Hematopoietic multipotent progenitor cell treated with erythropoietin and hydrocortisone succinate and interleukin-3 and kit ligand, for 4 days (in vitro differentiated cells): ENCODE measurements around the gene SLC25A5.
"Not testable (repeated sequence)": the region's sequence is repeated elsewhere in the genome, so short reads cannot be mapped to it uniquely, and the experiment has no call there.

Source experiments
- DNase-seq: peaks from one replicate; pipeline ENCODE4 v3.0.0-alpha.2; 2015

The SLC25A5 gene

DNA sequence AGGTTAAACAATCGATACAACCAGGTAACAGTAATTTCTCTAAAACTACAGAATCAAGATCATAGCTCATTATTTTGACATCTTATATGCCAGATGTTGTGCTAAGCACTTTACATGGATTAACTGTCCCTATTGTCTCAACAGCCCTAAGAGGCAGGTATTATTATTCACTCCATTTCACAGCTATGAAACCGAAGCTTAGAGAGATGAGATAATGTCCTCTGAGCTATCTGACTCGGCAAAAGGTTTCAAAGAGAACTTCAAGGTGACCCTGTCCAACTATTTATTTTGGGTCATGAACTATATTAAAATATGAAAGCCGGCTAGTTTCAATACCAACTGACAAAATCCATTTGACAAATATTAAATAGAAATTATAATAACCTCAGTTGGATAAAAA is 10.3 kb downstream of the SLC25A5 start:
- no peak for DNase-seq

DNA sequence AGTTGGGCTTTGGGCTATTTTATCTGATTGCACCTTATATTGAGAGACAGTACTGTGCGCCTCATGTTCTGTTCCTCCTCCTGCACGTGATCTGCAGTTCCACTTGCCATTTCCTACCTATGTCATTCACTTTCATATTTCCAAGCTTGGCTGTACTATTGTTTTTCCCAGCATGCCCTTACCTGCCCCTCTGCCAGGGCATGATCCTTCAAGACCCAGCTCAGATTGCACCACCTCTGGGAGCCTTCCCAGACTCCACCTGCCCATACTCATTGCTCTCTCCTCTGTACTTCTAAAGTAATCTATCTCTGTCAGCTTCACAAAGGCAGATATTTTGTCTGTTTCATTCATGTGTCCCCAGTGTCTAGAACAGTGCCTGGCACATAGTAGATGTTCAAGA is 11.6 kb downstream of the SLC25A5 start:
- DNase-seq: no peak

DNA sequence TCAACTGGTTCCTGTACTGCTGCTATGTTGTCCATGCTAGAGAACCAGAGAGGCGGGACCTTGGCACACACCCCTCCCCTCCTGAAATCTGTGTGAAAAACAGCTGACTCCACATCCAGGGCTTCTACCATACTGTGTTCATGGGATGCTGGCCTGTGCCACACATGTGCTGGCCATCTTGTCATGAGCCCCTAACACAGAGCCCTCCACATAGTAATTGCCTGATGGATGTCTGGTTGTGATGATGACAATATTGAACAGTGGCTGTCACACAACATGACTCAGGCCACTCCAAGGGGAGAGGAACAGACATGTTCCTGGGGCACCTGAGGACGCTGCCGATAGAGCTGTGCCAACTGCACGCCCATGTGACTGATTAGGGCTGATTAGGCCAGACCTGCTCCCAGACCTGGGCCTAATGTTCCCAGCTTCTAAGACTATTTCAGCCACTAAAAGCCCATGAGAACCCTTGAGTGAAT is 13.1 kb downstream of the SLC25A5 start:
- peak; percentile 36 for DNase-seq

DNA sequence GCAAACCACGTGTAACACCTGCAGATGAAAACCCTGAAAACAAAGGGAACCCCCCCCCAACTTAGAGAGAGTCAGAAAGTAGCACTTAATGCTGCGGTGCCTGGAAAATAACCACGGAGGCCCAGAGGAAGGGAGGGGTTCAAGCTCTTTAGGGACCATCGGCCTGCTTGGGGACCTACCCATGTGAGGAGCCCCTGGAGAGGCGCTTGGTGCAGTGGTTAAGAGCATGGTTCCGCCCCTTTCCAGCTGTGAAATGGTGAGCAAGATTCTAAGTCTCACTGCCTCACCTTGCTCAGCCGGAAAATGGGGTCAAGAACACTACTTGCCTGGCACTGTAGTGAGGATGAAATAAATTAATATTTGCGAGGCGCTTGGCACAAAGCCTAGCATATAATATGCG is 13.8 kb downstream of the SLC25A5 start:
- DNase-seq: no peak

DNA sequence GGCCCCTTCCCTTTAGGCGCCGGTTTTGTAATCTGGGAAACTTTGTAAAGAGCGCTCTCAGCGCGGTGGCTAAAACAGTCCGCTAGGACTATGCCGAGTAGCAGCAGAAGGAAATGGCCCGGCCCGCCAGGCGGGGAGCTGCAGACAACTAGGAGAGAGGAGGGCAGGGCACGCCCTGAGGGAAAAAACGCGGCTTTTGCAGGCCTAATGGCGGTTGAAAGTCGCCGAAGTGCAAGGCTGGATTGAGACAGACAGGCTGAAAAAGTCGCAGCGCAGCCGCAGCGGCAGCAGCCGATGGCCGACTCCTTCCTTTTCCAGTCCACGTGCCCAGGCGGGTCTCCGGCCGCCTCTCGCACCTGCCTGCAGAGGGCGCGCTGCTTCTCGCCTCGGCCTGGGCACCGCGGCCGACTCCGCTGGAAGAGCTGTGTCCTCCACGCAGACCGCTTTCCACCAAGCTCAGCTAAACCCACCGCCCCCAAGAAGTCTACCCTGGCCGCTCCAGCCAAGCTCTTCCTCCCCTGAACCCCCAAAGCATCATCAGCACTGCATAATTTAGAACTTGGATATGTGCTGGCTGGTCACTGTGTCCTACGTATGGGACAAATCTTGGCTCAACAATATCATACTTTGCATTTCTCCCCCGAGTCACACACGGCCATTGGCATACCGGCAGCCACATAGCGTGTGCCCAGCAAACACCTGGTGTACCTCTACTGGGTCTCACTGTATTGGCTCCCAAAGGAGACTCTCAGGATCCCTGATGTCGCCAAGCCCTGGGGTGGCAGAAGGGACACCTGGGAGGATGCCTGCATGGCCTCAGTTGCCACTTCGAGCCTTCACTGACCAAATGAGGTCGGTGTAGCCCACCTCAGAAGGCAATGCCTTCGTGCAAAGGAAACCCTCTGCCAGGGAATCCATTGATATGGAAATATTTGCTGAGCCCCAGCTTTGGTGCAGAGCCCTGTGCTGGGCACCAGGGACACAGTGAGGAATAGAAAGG is 14.5 kb downstream of the SLC25A5 start:
- peak; percentile 83 for DNase-seq

DNA sequence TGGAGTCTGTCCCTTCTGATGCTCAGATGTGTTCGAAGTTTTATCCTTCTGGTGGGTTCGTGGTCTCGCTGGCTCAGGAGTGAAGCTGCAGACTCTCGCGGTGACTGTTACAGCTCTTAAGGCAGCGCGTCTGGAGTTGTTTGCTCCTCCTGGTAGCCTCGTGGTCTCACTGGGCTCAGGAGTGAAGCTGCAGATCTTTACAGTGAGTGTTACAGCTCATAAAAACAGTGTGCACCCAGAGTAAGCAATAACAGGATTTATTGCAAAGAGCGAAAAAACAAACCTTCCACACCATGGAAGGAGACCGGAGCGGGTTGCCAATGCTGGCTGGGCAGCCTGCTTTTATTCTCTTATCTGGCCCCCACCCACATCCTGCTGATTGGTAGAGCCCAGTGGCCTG is 18.5 kb downstream of the SLC25A5 start:
- no peak for DNase-seq

DNA sequence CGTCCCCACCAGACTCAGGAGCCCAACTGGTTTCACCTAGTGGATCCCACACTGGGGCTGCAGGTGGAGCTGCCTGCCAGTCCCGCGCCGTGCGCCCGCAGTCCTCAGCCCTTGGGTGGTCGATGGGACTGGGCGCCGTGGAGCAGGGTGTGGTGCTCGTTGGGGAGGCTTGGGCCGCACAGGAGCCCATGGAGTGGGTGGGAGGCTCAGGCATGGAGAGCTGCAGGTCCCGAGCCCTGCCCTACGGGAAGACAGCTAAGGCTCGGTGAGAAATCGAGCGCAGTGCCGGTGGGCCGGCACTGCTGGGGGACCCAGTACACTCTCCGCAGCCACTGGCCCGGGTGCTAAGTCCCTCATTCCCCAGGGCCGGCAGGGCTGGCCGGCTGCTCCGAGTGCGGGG is 19.5 kb downstream of the SLC25A5 start:
- not testable (repeated sequence) for DNase-seq

DNA sequence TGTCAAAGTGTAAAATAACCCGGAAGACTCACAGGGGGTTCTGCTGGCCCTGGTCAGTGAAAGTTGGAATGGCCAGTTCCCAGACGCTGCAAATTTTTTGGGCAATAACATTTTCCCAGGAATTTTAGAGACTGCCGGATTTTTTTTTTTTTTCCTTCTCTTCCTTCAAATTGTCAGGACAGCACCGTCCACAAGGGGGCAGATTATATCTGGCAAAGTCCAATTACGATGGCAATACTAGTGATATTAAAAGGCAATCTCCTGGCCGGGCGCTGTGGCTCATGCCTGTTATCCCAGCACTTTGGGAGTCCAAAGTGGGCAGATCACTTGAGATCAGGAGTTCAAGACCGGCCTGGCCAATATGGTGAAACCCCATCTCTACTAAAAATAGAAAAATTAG is 20.5 kb downstream of the SLC25A5 start:
- peak; percentile 59 for DNase-seq

DNA sequence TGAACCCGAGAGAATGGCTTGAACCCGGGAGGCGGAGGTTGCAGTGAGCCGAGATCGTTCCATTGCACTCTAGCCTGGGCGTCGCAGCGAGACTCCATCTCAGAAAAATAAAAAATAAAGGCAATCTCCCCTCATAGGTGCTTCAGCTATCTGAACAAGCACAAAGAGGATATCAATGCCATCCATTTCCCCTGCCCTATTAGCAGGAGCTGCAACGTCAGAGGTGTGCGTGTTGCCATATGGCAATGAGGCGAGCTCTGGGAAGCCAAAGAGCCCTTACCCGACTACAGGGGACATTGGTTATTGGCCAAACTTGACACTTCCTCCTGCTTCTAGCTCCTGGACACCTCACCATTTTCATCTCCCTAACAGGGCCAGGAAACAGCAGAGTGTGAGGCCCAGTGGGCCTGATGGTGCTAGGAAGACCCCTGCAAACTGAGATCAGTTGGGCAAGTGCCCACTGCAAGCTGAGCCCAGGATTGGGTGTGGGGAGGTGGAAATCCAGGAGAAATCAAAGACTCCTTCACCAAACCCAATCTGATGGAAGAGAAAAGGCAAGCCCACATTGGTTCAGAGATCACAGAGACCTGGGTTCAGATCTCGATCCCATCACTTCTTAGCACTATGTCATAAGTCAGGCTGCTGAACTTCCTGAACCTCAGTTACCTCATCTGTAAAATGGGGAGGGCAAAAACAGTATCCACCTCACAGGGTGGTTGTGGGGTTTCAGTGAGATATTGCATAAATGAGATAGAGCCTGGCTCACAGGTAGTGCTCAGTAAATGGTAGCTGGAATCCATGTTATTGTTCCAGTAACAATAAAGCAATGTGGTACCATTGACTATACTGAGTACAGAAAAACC is 21.2 kb downstream of the SLC25A5 start:
- no peak for DNase-seq

DNA sequence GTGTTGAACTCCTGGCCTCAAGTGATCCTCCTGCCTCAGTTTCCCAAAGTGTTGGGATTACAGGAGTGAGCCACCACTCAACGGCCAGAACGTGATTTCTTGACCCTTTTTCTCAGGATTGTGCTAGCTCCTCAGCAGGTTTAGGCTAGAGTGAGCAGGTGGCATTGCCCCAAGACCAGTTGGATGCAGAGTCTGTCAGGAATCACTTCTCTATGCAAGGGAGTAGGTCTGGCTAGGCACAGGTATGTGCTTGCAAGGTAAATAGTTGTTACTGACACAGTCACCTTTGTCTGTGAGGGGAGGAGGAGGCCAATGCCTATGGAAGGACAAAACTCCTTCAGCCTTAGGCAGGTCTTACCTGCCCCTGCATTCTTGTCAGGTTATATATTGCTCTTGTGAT is 24.2 kb downstream of the SLC25A5 start:
- DNase-seq: no peak

DNA sequence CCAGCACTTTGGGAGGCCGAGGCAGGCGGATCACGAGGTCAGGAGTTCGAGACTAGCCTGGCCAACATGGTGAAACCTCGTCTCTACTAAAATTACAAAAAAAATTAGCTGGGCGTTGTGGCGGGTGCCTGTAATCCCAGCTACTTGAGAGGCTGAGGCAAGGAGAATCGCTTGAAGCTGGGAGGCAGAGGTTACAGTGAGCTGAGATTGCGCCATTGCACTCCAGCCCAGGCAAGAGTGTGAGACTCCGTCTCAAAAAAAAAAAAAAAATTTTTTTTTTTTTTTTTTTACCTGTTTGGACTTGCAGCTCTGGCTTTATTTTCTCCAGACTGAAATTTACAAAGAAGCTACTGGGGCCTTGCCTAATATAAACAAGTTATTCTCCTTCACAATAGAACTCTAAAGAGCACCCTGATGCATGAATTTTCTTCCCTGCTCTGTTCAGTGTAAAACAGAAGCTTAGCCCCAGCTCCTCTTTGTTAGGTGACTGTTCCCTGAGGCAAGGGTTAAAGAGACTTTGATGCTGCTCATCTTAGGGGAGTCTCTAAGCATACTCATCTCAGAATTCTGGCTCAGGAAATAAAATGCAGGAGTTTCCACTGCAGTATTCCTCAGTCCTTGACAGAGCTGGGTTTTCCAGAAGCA is 25.7 kb downstream of the SLC25A5 start:
- not testable (repeated sequence) for DNase-seq

DNA sequence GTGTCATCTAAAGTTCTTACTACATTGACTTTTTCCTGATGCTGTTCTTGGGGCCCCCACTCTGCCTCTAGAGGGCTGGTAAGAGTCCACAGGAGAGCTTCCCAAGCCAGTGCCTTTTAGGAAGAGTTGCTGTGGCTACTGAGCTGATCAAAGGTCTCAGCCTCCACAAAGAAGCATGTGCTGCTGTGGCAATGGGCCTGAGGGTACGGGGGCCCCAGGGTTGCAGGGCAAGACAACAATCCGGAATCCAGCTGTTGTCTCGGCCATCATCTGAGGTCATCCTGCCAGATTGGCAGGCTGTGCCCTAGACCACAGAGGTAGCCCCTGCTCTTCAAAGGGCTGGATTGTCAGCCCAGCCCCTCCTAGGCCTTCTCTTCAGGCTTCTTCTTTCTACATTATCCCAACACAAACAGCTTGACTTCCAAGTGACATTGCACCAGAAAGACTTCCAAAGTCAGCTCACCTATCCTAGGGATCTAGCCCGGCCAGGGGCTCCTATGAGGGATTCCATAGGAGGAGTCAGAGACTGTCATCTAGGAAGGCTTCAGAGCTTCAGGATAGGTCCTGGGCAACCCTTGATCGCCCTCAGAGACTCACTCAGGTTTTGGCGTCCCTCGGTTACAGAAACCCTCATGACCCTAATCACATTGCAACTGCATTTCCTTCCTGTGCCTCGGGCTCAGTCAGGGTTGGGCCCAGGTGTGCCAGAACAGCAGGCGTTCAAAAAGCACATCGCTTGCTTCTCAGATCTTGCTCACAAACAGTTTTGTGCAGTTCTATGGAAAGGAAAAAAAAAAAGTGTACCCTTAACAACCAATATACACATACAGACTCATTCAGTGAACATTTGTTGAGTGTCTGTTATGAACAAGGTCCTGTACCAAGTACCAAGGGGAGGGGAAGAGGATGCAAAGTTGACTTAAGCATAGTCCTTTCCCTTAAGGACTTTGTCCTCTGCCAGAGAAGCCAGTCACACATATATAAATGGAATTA is 27.8 kb downstream of the SLC25A5 start:
- no peak for DNase-seq

DNA sequence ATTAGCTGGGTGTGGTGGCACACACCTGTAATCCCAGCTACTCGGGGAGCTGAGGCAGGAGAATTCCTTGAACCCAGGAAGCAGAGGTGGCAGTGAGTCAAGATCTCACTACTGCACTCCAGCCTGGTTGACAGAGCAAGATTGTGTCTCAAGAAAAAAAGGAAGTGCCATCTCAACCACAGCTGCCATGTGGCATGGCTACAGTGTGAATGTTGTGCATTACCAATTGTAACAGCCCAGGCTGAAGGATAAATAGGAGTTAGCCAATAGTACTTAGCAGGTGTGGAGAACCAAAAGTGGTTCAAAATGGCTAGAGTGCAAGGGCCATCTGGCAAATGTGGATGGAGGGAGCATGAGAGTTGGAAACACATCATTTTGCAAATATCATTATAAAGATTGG is 28.9 kb downstream of the SLC25A5 start:
- peak; percentile 72 for DNase-seq

DNA sequence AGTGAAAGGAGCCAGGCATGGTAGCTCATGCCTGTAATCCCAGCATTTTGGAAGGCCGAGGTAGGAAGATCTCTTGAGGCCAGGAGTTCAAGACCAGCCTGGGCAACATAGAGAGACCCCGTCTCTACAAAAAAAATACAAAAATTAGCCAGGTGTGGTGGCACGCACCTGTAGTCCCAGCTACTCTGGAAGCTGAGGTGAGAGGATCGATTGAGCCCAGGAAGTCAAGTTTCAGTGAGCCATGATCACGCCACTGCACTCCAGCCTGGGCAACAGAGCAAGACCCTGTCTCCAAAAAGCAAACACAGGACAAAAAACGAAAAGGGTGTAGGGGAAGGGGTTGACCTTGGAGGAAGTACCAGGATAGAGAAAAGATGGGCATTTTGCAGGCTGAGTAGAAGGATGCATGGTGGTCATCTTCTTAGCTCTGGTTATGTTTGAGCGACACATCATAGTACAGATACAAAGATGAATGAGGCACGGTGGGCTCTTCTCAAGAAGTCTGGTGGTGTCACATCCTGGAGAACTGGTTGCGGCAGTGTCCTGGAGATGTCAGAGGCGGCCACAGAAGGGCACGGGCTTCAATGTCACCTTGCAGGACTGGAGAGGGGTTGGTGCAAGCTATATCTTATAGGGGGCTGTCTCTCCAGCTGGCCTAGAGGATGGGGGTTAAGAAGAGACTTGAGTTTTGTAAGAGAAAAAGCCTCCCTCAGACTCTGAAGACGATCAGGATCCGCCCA is 32.0 kb downstream of the SLC25A5 start:
- DNase-seq: no peak

DNA sequence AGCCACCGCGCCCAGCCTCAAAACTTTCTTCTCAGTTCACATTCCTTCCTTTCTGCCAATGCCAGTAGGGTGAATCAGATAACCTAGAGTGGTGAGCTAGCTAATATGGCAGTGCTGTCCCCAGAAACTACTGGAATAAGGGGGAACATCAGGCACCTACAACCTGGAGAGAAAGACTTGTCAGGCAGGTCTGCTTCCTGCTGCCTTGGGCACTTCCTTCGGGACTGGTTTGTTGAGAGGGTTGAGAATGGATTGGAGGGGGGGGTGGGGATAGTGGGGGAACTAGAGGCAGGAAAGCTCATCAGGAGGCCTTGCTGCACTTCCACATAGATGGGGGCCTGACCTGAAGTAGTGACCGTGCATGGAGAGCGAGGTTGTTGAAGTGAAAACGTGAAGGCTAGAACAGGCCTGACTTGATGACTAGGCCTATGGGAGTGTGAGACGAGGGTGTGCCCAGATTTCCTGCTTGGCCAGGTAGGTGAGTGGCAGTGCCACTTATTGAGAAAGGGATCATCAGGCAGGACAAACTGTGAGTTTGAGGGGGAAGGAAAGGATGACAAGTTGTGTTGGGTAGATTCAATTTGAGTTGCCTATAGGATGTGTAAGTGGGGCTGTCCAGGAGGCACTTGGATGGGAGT is 33.4 kb downstream of the SLC25A5 start:
- DNase-seq: no peak

DNA sequence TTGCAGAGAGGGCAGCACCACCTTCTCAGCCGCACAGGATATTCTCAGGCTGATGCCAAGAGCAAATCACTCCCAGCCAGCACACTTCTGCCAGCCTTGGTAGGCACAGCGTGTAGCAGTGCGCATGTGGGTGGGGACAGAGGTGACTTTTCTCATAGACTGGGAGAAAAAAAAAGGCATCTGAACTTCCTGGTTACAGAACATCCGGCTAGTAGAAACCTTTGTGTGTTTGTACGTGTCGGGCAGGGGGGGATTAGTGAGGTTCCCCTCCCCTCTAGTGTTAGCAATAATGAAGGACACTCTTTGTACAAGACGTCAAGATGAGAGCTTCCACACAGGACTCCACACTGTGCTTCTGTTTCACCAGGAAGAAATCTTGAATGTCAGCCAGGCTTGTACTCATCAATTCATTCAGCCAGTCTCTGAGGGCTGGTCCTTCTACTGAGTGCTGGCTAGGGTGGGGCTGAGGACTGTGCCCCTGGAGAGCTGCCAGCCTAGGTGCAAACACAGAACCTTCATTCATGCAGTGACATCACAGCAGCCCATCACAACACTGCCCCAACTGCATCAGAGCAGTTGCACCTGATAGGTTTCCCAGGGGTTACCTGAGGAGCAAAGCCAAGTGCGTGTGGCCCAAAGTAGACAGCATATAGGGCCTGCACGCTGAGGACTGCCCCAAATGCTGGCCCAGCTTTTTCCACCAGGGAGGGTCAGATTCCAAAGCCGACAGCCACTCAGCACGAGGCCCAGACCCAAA is 34.7 kb downstream of the SLC25A5 start:
- no peak for DNase-seq

DNA sequence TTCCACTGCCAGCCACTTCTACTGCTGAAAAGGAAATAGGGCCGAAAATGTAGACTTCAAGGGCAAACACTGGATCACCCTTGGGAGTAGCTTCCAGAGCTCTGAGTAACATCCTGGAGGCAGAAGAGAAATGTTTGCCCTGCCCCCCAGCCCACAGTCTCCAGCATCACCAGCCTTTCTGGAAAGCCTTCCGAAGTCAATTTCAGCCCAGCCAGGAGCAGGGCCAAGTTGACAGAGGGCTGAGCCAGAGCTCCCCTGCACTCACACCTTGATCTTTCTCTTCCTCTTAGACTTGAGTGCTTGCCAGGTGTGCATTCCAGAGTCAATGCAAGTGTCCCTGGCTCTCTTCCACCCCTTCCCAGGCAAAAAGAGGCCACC is 35.2 kb downstream of the SLC25A5 start:
- no peak for DNase-seq

DNA sequence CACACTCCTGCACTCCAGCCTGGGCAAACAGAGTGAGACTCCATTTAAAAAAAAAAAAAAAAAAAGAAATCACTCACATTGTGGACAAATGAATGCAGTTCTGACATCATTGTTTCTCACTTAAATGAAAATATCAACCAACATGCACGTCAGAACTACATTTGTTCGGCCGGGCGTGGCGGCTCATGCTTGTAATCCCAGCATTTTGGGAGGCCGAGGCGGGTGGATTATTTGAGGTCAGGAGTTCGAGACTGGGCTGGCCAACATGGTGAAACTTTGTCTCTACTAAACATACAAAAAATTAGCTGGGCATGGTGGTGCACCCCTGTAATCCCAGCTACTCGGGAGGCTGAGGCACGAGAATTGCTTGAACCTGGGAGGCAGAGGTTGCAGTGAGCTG is 36.9 kb downstream of the SLC25A5 start:
- not testable (repeated sequence) for DNase-seq

DNA sequence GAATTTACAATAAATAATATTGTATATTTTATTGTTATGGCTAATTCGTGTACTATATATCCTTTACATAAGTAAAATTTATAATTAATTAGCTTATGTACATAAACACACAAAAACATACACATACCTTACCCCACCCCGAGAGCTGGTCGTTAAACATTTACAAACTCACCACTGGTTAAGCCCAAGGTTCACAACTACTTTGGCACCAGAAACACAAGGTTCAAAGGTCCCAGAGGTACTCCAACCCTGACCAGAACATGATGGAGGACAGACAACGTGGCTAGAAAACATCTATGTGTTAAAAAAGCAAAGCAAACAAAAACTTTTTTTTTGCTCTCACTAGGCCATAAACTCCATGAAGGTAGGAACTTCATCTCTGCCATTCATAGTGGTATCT is 37.7 kb downstream of the SLC25A5 start:
- DNase-seq: no peak

DNA sequence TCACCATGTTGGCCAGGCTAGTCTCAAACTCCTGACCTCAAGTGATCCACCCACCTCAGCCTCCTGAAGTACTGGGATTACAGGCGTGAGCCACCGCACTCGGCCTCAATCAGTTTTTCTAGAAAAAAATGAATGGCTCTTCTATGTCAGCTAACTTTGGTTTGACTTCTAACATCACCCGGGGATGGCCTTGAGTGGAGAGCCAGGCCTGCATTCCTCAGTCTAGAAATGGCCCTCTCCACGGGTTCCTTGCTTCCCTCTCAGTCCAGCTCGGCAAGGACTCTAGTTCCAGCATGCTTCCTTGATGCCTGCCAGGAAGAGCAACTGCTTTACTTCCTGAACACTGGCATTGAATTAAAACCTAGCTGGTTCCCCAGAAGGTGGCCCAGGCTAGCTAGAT is 39.0 kb downstream of the SLC25A5 start:
- DNase-seq: no peak
